K562 (cell line): ENCODE measurements around the gene MT2A. TPM values are rescaled to one million over a fixed set of nuclear protein-coding genes. Genes with fewer than 3 reads are reported as not detected.

ENCODE experiments used
- ATAC-seq: fragments of 200-7000 bp; cut with Tn5 transposase; 3 replicates; pipeline ENCODE4 v1.9.1; 2020; ENCODE audit warnings: moderate library complexity
- BruUV-seq: library from RNA; stranded (reverse); fragments of 400-500 nt; replicated peaks from 2 replicates; lab custom pipeline; 2021; lab: Mats Ljungman, UMichigan
- CTCF ChIA-PET: fragments of 300-600 bp; formaldehyde crosslinking; extraction: SDS; loops from one replicate; lab custom pipeline; 2021; ENCODE audit warnings: low intra/inter-chr PET ratio; lab: Yijun Ruan, JAX
- POLR2A ChIA-PET: fragments of 300-600, 350-650 bp; sonication (Branson Sonifier 250); formaldehyde crosslinking; extraction: SDS; loops from one replicate; lab custom pipeline; 2021; ENCODE audit warnings: antibody characterized with exemption, inconsistent platforms; lab: Yijun Ruan, JAX
- DNase-seq, 4 experiments: peaks; one replicate each; pipeline versions ENCODE4 v3.0.0 to v3.0.0-alpha.2; 2011 to 2018; ENCODE audit warnings: low spot score in 3 of 4, mixed read lengths in 3 of 4; ENCODE audit errors: extremely low read depth in 1 of 4
- FAIRE-seq: peaks from 2 replicates; lab custom pipeline; 2011; peaks lifted over from hg19 to GRCh38; lab: Jason Lieb, UNC
- H2AFZ ChIP-seq: 2 replicates; pipeline ENCODE4 v1.6.0; 2011; ENCODE audit warnings: low read depth, low read length, control low read depth, inconsistent platforms
- H3K27ac ChIP-seq: fragments of 200-600 bp; 3 replicates; pipeline ENCODE4 v1.8.0; 2011; ENCODE audit warnings: low read depth, mild to moderate bottlenecking, control low read depth, inconsistent platforms, low read length, moderate library complexity, mixed read lengths; ENCODE audit errors: extremely low read depth
- H3K27me3 ChIP-seq, 2 experiments: fragments of 300-600 bp in 1 of 2; 2 replicates in 1 of 2; 3 replicates in 1 of 2; pipeline versions ENCODE4 v1.6.0 to v1.8.0; 2011; ENCODE audit warnings: inconsistent platforms in 2 of 2, low read length in 2 of 2, mild to moderate bottlenecking in 1 of 2, mixed read lengths in 1 of 2, moderate library complexity in 1 of 2; ENCODE audit not compliant: control insufficient read depth in 2 of 2, insufficient read depth in 2 of 2
- H3K36me3 ChIP-seq: fragments of 300-600 bp; 3 replicates; pipeline ENCODE4 v1.8.0; 2011; ENCODE audit warnings: mild to moderate bottlenecking, low read length, inconsistent platforms; ENCODE audit not compliant: control insufficient read depth, insufficient read depth
- H3K4me1 ChIP-seq, 2 experiments: fragments of 200-600 bp in 1 of 2; replicated peaks in 1 of 2; 2 replicates in 1 of 2; 3 replicates in 1 of 2; pipeline versions ENCODE4 v1.5.1 to v1.8.0; 2011; ENCODE audit warnings: inconsistent platforms in 2 of 2, low read length in 2 of 2, mild to moderate bottlenecking in 1 of 2, mixed read lengths in 1 of 2, moderate library complexity in 1 of 2; ENCODE audit not compliant: control insufficient read depth in 2 of 2, insufficient read depth in 2 of 2
- H3K4me2 ChIP-seq: 2 replicates; pipeline ENCODE4 v1.6.1; 2011; ENCODE audit warnings: low read length, control low read depth, inconsistent platforms, mixed read lengths; ENCODE audit not compliant: insufficient read depth
- H3K4me3 ChIP-seq: fragments of 200-600 bp; sonication (generic), shearing (Covaris generic); 2 replicates; pipeline ENCODE4 v1.5.1; 2016; ENCODE audit warnings: control low read depth, inconsistent platforms
- H3K79me2 ChIP-seq: fragments of 200-600 bp; 3 replicates; pipeline ENCODE4 v1.8.0; 2011; ENCODE audit warnings: low read length, inconsistent platforms; ENCODE audit not compliant: control insufficient read depth, insufficient read depth
- H3K9ac ChIP-seq, 2 experiments: 2 replicates each; pipeline versions ENCODE4 v1.6.0 to v1.6.1; 2011; ENCODE audit warnings: low read depth in 2 of 2, low read length in 2 of 2, control low read depth in 1 of 2, inconsistent platforms in 1 of 2, mild to moderate bottlenecking in 1 of 2, mixed read lengths in 1 of 2; ENCODE audit not compliant: insufficient read depth in 1 of 2
- H3K9me1 ChIP-seq: one replicate; pipeline ENCODE4 v1.6.0; 2011; ENCODE audit warnings: inconsistent platforms, mild to moderate bottlenecking, low read length, moderate library complexity; ENCODE audit not compliant: control insufficient read depth, insufficient read depth
- H3K9me3 ChIP-seq: replicated peaks from 2 replicates; pipeline ENCODE4 v1.5.1; 2011; ENCODE audit warnings: low read depth, low read length, inconsistent platforms; ENCODE audit not compliant: control insufficient read depth, insufficient read depth
- H4K20me1 ChIP-seq: replicated peaks from 2 replicates; pipeline ENCODE4 v1.6.1; 2011; ENCODE audit warnings: low read length, inconsistent platforms, mixed read lengths; ENCODE audit not compliant: control insufficient read depth, insufficient read depth
- GTF2A2 ChIP-seq: IDR thresholded peaks from 2 replicates; pipeline ENCODE4 v1.6.1; 2016; ENCODE audit warnings: mild to moderate bottlenecking, missing genetic modification characterization, missing compliant biosample characterization
- HNRNPLL ChIP-seq: fragments of 200-400 bp; formaldehyde crosslinking; IDR thresholded peaks from 2 replicates; pipeline ENCODE4 v1.6.1; 2017; ENCODE audit warnings: low read length, low read depth, mild to moderate bottlenecking; ENCODE audit not compliant: poor library complexity, severe bottlenecking
- ILF3 ChIP-seq: fragments of 450-650 bp; IDR thresholded peaks from 2 replicates; pipeline ENCODE4 v1.6.1; 2018; ENCODE audit warnings: antibody characterized with exemption, mild to moderate bottlenecking, moderate library complexity, borderline replicate concordance
- KLF6 ChIP-seq: fragments of 250-450 bp; sonication (Bioruptor Pico); IDR thresholded peaks from 2 replicates; pipeline ENCODE4 v1.4.0; 2020; ENCODE audit warnings: mild to moderate bottlenecking, moderate library complexity, borderline replicate concordance
- MEF2D ChIP-seq: conservative IDR thresholded peaks from 2 replicates; pipeline ENCODE4 v1.6.1; 2016; ENCODE audit warnings: low read depth, missing genetic modification characterization, missing compliant biosample characterization
- PHF20 ChIP-seq: fragments of 450-650 bp; IDR thresholded peaks from 2 replicates; pipeline ENCODE4 v1.6.1; 2018; ENCODE audit not compliant: partially characterized antibody
- POLR2AphosphoS2 ChIP-seq: IDR thresholded peaks from 2 replicates; pipeline ENCODE4 v1.6.1; 2012; ENCODE audit warnings: low read length, improper control_type of control experiment
- POLR2H ChIP-seq: IDR thresholded peaks from 2 replicates; pipeline ENCODE4 v1.6.1; 2016; ENCODE audit warnings: missing genetic modification characterization, low read depth, mild to moderate bottlenecking, control low read depth, missing compliant biosample characterization, moderate library complexity
- PURB ChIP-seq: sonication (generic); formaldehyde crosslinking; IDR thresholded peaks from 2 replicates; pipeline ENCODE4 v1.9.0; 2021; ENCODE audit warnings: low read depth, mild to moderate bottlenecking, missing genetic modification reagents
- RFX1 ChIP-seq: fragments of 450-650 bp; IDR thresholded peaks from 2 replicates; pipeline ENCODE4 v1.6.1; 2016; ENCODE audit warnings: mild to moderate bottlenecking, moderate library complexity
- ZNF134 ChIP-seq: fragments of 250-450 bp; sonication (Bioruptor Pico); conservative IDR thresholded peaks from 2 replicates; pipeline ENCODE4 v1.4.0; 2020
- ZNF561 ChIP-seq: fragments of 450-650 bp; formaldehyde crosslinking; conservative IDR thresholded peaks from 2 replicates; pipeline ENCODE4 v1.4.0; 2020; ENCODE audit warnings: mild to moderate bottlenecking, moderate library complexity
- ZNF609 ChIP-seq: sonication (generic); formaldehyde crosslinking; IDR thresholded peaks from 2 replicates; pipeline ENCODE4 v1.8.1; 2023; ENCODE audit warnings: missing genetic modification reagents, mild to moderate bottlenecking, borderline replicate concordance
- WGBS: fragments of 100-300 bp; shearing (Covaris generic); methylation state at CpG from one replicate; pipeline ENCODE4 v1.1.6; 2016; ENCODE audit warnings: low coverage, mixed read lengths; ENCODE audit not compliant: insufficient coverage; ENCODE audit errors: missing lambda C conversion rate; 5-methylcytosine and 5-hydroxymethylcytosine counted together
- in situ Hi-C: fragments of 300-500 bp; cut with MboI; formaldehyde crosslinking; loops from 4 replicates; pipeline ENCODE4 v1.15.0; 2018; ENCODE audit warnings: inconsistent platforms, mixed read lengths
- intact Hi-C: fragments of 100-400 bp; cut with micrococcal nuclease; formaldehyde crosslinking; loops from 2 replicates; pipeline ENCODE4 v1.14.2; 2022
- polyA plus RNA-seq, 8 experiments: library from polyadenylated mRNA; depleted of rRNA in 4 of 8; stranded (reverse) in 5 of 8; unstranded in 3 of 8; fragments of >200 nt; fragmentation: Nextera tagmentation in 2 of 8; fragmentation: Illumina TruSeq in 1 of 8; extraction: Ambion mirVana in 2 of 8; extraction: Trizol in 1 of 8; gene quantifications; 2 replicates each; pipeline versions ENCODE4 v1.2.1 to v1.2.3, GENCODE V29; 2011 to 2014; ENCODE audit warnings: inconsistent platforms in 1 of 8, missing spikeins in 1 of 8
- total RNA-seq, 7 experiments: library from RNA; depleted of rRNA in 6 of 7; stranded (reverse); fragments of >200 nt in 6 of 7; fragmentation: Illumina TruSeq in 2 of 7; extraction: Trizol in 2 of 7; gene quantifications; 2 replicates each; pipeline versions ENCODE4 v1.2.1 to v1.2.3, GENCODE V29; 2011 to 2021; ENCODE audit warnings: low replicate concordance in 1 of 7

Gene MT2A
- total and polyA plus RNA-seq, 9 of the 15 experiments (the other 6 are each of a cell fraction or from before 2014, with no cell fraction given): 2.0 to 16.9 (median 8.5) TPM

- no peak for TF ChIP-seq POLR2AphosphoS2
- TF ChIP-seq GTF2A2: no peak
- no peak for TF ChIP-seq ILF3
- TF ChIP-seq PHF20: no peak
- TF ChIP-seq, all 486 proteins: peak for 0
Measured at GRCh38 chr16:56634715-56635440, 26.5 kb downstream of the MT2A start (continued).

GRCh38 chr16:56635441-56635967 is 27.1 kb downstream of the MT2A start:
- FAIRE-seq: no peak
- no TSS peak for BruUV-seq
- Histone ChIP-seq H3K4me2 (no peak overlapping the region), H2AFZ (no peak overlapping the region)
- TF ChIP-seq POLR2H (tag) (no peak), MEF2D (tag) (no peak), ZNF134 (no peak), HNRNPLL (no peak), PURB (CRISPR knock-in tag) (no peak), ZNF561 (CRISPR knock-in tag) (no peak), ZNF609 (CRISPR knock-in tag) (no peak), RFX1 (no peak), KLF6 (no peak)
- TF ChIP-seq, all 486 proteins: peak for 0
- in situ Hi-C loops: no loop called here
- Histone ChIP-seq H3K9ac (no peak overlapping the region), H3K27ac (no peak overlapping the region), H3K9me3 (no peaks in the 10 kb centered on the region), H3K79me2 (no peaks in the 10 kb centered on the region), H3K27me3 (peaks cover 49 to 79% of the 10 kb centered on the region in 2 experiments), H3K4me3 (no peak overlapping the region), H3K36me3 (no peaks in the 10 kb centered on the region), H3K9me1 (no peaks in the 10 kb centered on the region), H4K20me1 (0 out of 2 replicates have a peak, but pooled peaks cover 7% of the 10 kb centered on the region), H3K4me1 (peaks cover 0 to 23% of the 10 kb centered on the region in 2 experiments; a peak in 2 of 5 replicates)
- intact Hi-C loops: no loop called here
- ChIA-PET CTCF (no interaction called here), POLR2A (no interaction called here)
- WGBS: under 1% methylated on average over 35 of the region's 40 CpGs
- no peak for ATAC-seq
- no peak for DNase-seq
